Fibroblast of lung (primary cell): ENCODE data around the gene ANKFN1. TPM values are rescaled to one million over a fixed set of nuclear protein-coding genes. Genes with fewer than 3 reads are reported as not detected.

Source experiments
- DNase-seq, 2 donors: peaks; one replicate each; pipeline versions ENCODE4 v3.0.0 to v3.0.0-alpha.2; 2010; ENCODE audit warnings: low read depth in 2 of 2
- H2AFZ ChIP-seq: 2 replicates; pipeline ENCODE4 v1.5.1; 2012; ENCODE audit warnings: low read length, control low read depth, inconsistent platforms
- H3K27ac ChIP-seq: 2 replicates; pipeline ENCODE4 v1.5.1; 2011; ENCODE audit warnings: low read length, control low read depth; ENCODE audit not compliant: insufficient read depth
- H3K27me3 ChIP-seq: 2 replicates; pipeline ENCODE4 v1.5.1; 2011; ENCODE audit warnings: mild to moderate bottlenecking, low read length; ENCODE audit not compliant: control insufficient read depth, insufficient read depth
- H3K36me3 ChIP-seq: 2 replicates; pipeline ENCODE4 v1.5.1; 2011; ENCODE audit warnings: low read length; ENCODE audit not compliant: control insufficient read depth, insufficient read depth
- H3K4me1 ChIP-seq: 2 replicates; pipeline ENCODE4 v1.5.1; 2011; ENCODE audit warnings: low read length; ENCODE audit not compliant: control insufficient read depth, insufficient read depth; ENCODE audit errors: extremely low read depth
- H3K4me2 ChIP-seq: 2 replicates; pipeline ENCODE4 v1.5.1; 2011; ENCODE audit warnings: low read length, control low read depth; ENCODE audit not compliant: insufficient read depth; ENCODE audit errors: extremely low read depth
- H3K4me3 ChIP-seq, 4 experiments: fragments of 200-600 bp in 1 of 4; sonication (generic) in 1 of 4; replicated peaks in 1 of 4; 2 replicates each; pipeline ENCODE4 v1.5.1; 2011 to 2016; ENCODE audit warnings: low read length in 4 of 4, low read depth in 3 of 4, mild to moderate bottlenecking in 3 of 4, control low read depth in 2 of 4, inconsistent platforms in 1 of 4, mixed read lengths in 1 of 4; ENCODE audit not compliant: insufficient read depth in 1 of 4; ENCODE audit errors: control extremely low read depth in 1 of 4
- H3K79me2 ChIP-seq: 2 replicates; pipeline ENCODE4 v1.5.1; 2012; ENCODE audit warnings: mild to moderate bottlenecking, low read length, inconsistent platforms; ENCODE audit not compliant: control insufficient read depth, insufficient read depth
- H3K9ac ChIP-seq: 2 replicates; pipeline ENCODE4 v1.5.1; 2011; ENCODE audit warnings: mild to moderate bottlenecking, low read length, control low read depth; ENCODE audit not compliant: insufficient read depth
- H3K9me3 ChIP-seq: 2 replicates; pipeline ENCODE4 v1.5.1; 2012; ENCODE audit warnings: low read depth, low read length; ENCODE audit not compliant: control insufficient read depth, insufficient read depth
- H4K20me1 ChIP-seq: 2 replicates; pipeline ENCODE4 v1.5.1; 2011; ENCODE audit warnings: low read length; ENCODE audit not compliant: control insufficient read depth, insufficient read depth; ENCODE audit errors: extremely low read depth
- EZH2 ChIP-seq: IDR thresholded peaks from 2 replicates; pipeline ENCODE4 v1.5.1; 2012; ENCODE audit warnings: low read length, control low read depth, mild to moderate bottlenecking; ENCODE audit errors: missing control alignments
- polyA plus RNA-seq, 2 donors: library from polyadenylated mRNA; depleted of rRNA in 1 of 2; stranded (reverse) in 1 of 2; unstranded in 1 of 2; fragments of >200 nt; gene quantifications; 2 replicates each; pipeline ENCODE4 v1.2.1, GENCODE V29; 2011 to 2012; ENCODE audit warnings: missing spikeins in 1 of 2
- total RNA-seq: library from RNA; depleted of rRNA; stranded (reverse); fragments of >200 nt; gene quantifications from 2 replicates; pipeline ENCODE4 v1.2.1, GENCODE V29; 2014
- TF ChIP-seq, protein P1 (sequence below), 2 donors: IDR thresholded peaks in 1 of 2; conservative IDR thresholded peaks in 1 of 2; 1 replicate in 1 of 2; 2 replicates in 1 of 2; pipeline ENCODE4 v1.5.1; 2011 to 2012; ENCODE audit warnings: low read length in 2 of 2, control low read depth in 1 of 2, inconsistent platforms in 1 of 2, low read depth in 1 of 2, mild to moderate bottlenecking in 1 of 2

The ANKFN1 gene
- total and polyA plus RNA-seq, 2 donors (not counting 1 experiment from before 2014, with no cell fraction given) = 0.19 TPM; not detected in 1

DNA sequence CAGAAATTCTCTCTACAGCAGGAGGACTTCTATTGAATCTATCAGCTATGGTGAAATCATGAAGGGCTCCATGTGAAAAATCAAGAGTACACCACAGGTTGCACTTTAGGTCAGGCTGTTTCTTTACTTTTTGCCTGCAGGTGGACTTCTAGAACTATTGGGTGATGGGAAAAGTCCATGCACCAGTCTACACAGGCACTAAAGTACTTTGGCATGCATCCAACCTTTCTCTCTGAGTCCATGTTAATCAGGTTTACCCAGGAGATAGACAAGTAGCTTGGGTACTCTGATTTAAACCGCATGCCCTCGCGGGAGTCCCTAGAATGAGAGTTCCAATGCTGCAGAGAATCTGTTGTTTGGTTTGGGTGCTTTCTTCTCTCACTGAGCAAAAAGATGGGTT lies 9.1 kb upstream of the ANKFN1 start:
- no peak overlapping the region for H3K4me3 ChIP-seq
- H4K20me1 ChIP-seq = no peaks in the 10 kb centered on the region
- H3K27me3 ChIP-seq = no peaks in the 10 kb centered on the region
- H3K4me1 ChIP-seq = no peaks in the 10 kb centered on the region
- DNase-seq = no peak
- H3K9me3 ChIP-seq = no peaks in the 10 kb centered on the region
- no peaks in the 10 kb centered on the region for H3K79me2 ChIP-seq
- H3K27ac ChIP-seq = no peak overlapping the region
- TF ChIP-seq, protein P1, sequence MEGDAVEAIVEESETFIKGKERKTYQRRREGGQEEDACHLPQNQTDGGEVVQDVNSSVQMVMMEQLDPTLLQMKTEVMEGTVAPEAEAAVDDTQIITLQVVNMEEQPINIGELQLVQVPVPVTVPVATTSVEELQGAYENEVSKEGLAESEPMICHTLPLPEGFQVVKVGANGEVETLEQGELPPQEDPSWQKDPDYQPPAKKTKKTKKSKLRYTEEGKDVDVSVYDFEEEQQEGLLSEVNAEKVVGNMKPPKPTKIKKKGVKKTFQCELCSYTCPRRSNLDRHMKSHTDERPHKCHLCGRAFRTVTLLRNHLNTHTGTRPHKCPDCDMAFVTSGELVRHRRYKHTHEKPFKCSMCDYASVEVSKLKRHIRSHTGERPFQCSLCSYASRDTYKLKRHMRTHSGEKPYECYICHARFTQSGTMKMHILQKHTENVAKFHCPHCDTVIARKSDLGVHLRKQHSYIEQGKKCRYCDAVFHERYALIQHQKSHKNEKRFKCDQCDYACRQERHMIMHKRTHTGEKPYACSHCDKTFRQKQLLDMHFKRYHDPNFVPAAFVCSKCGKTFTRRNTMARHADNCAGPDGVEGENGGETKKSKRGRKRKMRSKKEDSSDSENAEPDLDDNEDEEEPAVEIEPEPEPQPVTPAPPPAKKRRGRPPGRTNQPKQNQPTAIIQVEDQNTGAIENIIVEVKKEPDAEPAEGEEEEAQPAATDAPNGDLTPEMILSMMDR (conservative IDR thresholded peaks at IDR 0.05 in 1 of 2, IDR thresholded peaks at IDR 0.05 in 1 of 2; ENCODE audit: low read depth in 1 of 2, low read length in 2 of 2) = no peak
- no peak for TF ChIP-seq EZH2
- H3K36me3 ChIP-seq = no peaks in the 10 kb centered on the region
- H3K4me2 ChIP-seq = no peak overlapping the region
- no peak overlapping the region for H2AFZ ChIP-seq
- H3K9ac ChIP-seq = no peak overlapping the region

DNA sequence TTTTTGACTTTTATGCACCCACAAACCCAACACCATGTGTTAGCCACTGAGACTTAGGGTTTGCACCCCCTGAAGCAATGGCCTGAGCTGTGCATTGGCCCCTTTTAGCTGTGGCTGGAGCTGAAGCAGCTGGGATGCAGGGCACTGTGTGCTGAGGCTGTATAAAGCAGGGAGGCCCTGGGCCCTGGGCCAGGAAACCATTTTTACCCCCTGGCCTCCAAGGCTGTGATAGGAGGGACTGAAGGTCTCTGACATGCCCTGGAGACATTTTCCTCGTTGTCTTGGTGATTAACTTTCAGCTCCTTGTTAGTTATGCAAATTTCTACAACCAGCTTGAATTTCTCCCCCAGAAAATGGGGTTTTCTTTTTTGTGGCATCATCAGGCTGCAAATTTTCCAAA lies 6.7 kb upstream of the ANKFN1 start:
- Histone ChIP-seq H4K20me1 (no peaks in the 10 kb centered on the region), H3K27ac (no peak overlapping the region), H3K36me3 (no peaks in the 10 kb centered on the region), H3K4me2 (no peak overlapping the region), H3K4me3 (no peak overlapping the region), H2AFZ (no peak overlapping the region), H3K9ac (no peak overlapping the region), H3K27me3 (no peaks in the 10 kb centered on the region), H3K9me3 (no peaks in the 10 kb centered on the region), H3K4me1 (no peaks in the 10 kb centered on the region), H3K79me2 (no peaks in the 10 kb centered on the region)
- TF ChIP-seq, protein P1 (conservative IDR thresholded peaks at IDR 0.05 in 1 of 2, IDR thresholded peaks at IDR 0.05 in 1 of 2; ENCODE audit: low read depth in 1 of 2, low read length in 2 of 2) = no peak
- no peak for TF ChIP-seq EZH2
- DNase-seq = no peak

DNA sequence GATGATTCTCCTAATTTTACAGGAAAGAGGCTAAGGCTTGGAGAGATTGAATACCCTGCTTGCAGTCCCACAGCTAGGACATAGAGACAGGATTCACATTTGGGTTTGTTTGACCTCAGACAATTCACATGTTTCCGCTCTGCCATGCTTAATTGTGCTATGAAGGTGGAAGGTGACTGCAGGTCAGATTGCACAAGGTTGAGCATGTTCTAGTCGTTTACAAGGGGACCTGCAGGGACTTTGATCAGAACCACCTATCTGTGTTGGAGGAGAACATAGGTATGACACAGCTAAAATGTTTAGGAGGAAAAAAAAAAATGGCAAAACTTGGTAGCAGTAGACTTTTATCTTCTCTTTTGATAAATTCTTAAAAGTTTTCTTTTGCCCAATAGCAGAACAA lies 4.9 kb upstream of the ANKFN1 start:
- no peak overlapping the region for H3K27ac ChIP-seq
- TF ChIP-seq, protein P1 (conservative IDR thresholded peaks at IDR 0.05 in 1 of 2, IDR thresholded peaks at IDR 0.05 in 1 of 2; ENCODE audit: low read depth in 1 of 2, low read length in 2 of 2) = no peak
- TF ChIP-seq EZH2 = no peak
- no peaks in the 10 kb centered on the region for H4K20me1 ChIP-seq
- DNase-seq = no peak
- H3K9ac ChIP-seq = no peak overlapping the region
- no peaks in the 10 kb centered on the region for H3K79me2 ChIP-seq
- H3K9me3 ChIP-seq = no peaks in the 10 kb centered on the region
- no peak overlapping the region for H2AFZ ChIP-seq
- no peaks in the 10 kb centered on the region for H3K4me1 ChIP-seq
- H3K27me3 ChIP-seq = no peaks in the 10 kb centered on the region
- no peaks in the 10 kb centered on the region for H3K36me3 ChIP-seq
- H3K4me2 ChIP-seq = no peak overlapping the region
- H3K4me3 ChIP-seq = no peak overlapping the region
